ENCODE results near the gene AK5. TPM values are rescaled to one million over a fixed set of nuclear protein-coding genes. Genes with fewer than 3 reads are reported as not detected.

Gene AK5
- total RNA-seq, 6 experiments from 2014 or later: 51.9 to 77.6 (median 70.8) TPM

DNA sequence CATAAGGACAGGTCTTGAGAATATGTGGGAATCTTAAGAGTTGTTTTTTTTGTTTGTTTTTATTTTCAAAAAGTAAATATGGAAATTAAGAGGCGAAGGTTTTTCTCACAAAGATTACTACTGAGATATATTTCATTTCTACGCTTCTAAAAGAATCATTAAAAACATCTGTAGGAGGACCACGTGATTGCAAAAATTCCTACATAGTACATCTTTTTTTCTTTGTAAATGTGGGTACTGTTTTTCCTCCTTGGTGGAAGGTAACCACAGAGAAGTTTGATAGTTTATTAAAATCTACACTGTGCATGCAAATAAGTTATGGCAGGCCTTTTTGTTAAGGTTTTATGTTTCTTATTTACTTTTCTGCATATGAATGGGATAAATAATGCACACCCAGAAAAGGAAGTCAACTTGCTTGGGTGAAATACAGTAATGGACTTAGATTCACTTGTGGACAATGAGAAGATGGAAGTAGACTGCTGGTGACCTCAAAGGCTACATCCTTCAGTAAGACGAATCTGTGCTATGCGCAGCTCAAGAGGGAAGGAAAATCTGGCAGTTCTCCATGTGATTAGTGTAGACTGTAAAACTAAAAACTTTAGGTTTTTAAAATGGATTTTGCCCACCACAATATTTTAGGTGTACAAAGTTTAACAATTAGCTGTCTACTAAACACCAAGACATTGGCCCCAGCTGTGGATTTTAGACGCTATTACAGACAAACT is 2.0 kb downstream of the AK5 start:
- DNase-seq: no peak
- Mint-ChIP-seq H3K9me3 (no peaks in the 10 kb centered on the region), H3K4me1 (ENCODE audit: low read depth) (peaks cover 59% of the 10 kb centered on the region)

DNA sequence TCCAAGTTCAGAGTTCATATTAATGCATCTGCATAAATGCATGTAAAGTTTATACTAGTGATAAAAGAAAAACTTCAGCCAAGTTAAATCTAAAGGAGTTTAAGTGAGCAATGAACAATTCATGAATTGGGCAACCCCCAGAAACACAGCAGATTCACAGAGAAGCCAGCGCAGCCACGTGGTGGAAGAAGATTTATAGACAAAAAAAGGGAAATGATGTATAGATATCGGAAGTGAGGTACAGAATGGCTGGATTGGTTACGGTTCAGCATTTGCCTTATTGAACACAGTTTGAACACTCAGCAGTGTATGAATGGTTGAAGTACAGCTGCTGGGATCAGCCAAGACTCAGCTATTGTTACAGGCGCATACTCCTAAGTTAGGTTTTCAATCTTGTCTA is 5.7 kb downstream of the AK5 start:
- H3K27me3 Mint-ChIP-seq (ENCODE audit: insufficient read depth): 0 out of 2 replicates have a peak, but pooled peaks cover 1% of the 10 kb centered on the region
- no peak for DNase-seq

More for the DNA sequence above, 2.0 kb downstream of the AK5 start:
- Mint-ChIP-seq H3K27ac (peak overlapping the region; percentile 48; the same call in 1 of the 2 replicates), H3K27me3 (ENCODE audit: insufficient read depth) (peaks cover 1% of the 10 kb centered on the region; the same call in 1 of the 2 replicates), H3K4me3 (peak overlapping the region; percentile 95), H3K36me3 (ENCODE audit: low read depth) (peaks cover 31% of the 10 kb centered on the region)
- TF ChIP-seq, protein P1, sequence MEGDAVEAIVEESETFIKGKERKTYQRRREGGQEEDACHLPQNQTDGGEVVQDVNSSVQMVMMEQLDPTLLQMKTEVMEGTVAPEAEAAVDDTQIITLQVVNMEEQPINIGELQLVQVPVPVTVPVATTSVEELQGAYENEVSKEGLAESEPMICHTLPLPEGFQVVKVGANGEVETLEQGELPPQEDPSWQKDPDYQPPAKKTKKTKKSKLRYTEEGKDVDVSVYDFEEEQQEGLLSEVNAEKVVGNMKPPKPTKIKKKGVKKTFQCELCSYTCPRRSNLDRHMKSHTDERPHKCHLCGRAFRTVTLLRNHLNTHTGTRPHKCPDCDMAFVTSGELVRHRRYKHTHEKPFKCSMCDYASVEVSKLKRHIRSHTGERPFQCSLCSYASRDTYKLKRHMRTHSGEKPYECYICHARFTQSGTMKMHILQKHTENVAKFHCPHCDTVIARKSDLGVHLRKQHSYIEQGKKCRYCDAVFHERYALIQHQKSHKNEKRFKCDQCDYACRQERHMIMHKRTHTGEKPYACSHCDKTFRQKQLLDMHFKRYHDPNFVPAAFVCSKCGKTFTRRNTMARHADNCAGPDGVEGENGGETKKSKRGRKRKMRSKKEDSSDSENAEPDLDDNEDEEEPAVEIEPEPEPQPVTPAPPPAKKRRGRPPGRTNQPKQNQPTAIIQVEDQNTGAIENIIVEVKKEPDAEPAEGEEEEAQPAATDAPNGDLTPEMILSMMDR (IDR thresholded peaks at IDR 0.05): no peak

DNA sequence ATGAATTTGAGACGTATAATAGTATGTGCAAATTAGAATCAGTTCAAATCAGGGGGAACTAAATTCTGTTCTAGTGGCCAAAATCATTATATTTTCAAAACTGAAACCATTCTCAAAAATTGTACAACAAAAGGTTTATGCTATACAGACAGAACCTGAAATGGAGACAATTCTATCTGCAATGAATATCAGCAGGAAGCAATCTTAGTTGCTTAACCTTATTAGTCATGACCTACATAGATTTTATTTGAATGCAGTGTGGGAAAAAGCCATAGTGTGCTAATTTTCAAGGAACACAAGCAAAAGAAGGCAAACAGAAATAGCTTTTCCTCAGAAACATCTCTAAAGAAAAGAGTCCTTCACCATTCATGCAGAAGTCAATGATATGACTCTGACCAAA is 6.5 kb downstream of the AK5 start:
- Mint-ChIP-seq H3K36me3 (ENCODE audit: low read depth) (peaks cover 47% of the 10 kb centered on the region), H3K27ac (0 out of 2 replicates have a peak overlapping the region, but pooled peaks have one; percentile 55), H3K27me3 (ENCODE audit: insufficient read depth) (0 out of 2 replicates have a peak, but pooled peaks cover 1% of the 10 kb centered on the region), H3K4me1 (ENCODE audit: low read depth) (peaks cover 46% of the 10 kb centered on the region), H3K9me3 (no peaks in the 10 kb centered on the region), H3K4me3 (no peak overlapping the region)
- DNase-seq: peak; percentile 21
- TF ChIP-seq, protein P1 (IDR thresholded peaks at IDR 0.05): no peak

More for the DNA sequence above, 5.7 kb downstream of the AK5 start:
- TF ChIP-seq, protein P1 (IDR thresholded peaks at IDR 0.05): no peak
- H3K4me1 Mint-ChIP-seq (ENCODE audit: low read depth): peaks cover 51% of the 10 kb centered on the region
- peaks cover 41% of the 10 kb centered on the region for H3K36me3 Mint-ChIP-seq (ENCODE audit: low read depth)
- no peaks in the 10 kb centered on the region for H3K9me3 Mint-ChIP-seq
- H3K4me3 Mint-ChIP-seq: no peak overlapping the region
- H3K27ac Mint-ChIP-seq: no peak overlapping the region

DNA sequence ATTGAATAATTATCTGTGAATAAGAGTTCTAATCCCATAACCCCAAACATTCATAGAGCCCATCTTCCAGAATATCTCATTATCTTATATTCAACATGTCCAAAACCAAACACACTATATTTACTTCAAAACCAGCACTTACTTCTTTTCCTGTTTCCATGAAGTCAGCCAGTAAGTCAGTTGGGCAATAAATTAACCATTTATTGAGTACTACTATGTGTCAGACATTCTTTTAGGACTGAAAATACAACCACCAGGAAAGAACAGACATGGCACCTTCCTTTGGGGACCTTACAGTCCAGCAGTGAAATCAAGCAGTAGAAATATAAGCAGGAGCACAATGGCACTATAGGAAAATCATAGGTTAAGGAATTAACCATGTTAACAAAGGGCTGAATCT is 8.8 kb downstream of the AK5 start:
- Mint-ChIP-seq H3K27me3 (ENCODE audit: insufficient read depth) (no peaks in the 10 kb centered on the region), H3K4me3 (no peak overlapping the region), H3K4me1 (ENCODE audit: low read depth) (peaks cover 23% of the 10 kb centered on the region), H3K27ac (no peak overlapping the region), H3K36me3 (ENCODE audit: low read depth) (peaks cover 45% of the 10 kb centered on the region), H3K9me3 (no peaks in the 10 kb centered on the region)
- no peak for DNase-seq
- TF ChIP-seq, protein P1 (IDR thresholded peaks at IDR 0.05): no peak

DNA sequence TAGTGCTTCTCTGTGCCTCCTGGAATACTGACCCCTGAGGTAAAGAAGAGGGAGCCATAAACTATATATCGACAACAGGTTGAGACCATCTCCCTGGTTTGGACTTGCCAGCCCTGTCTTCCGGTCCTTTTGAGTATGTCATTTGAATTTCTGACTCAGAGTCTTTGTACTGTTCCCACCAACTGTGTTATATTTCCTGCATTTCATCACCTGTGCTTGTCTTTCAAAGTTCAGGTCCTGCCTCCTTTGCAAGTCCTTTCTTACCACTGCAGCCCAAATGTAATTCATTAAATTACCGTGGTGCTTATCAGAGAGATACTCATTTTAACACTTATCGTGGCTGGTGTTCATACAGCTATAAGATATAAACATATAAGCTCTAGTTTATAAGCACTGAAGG is 10.7 kb downstream of the AK5 start:
- Mint-ChIP-seq H3K4me1 (ENCODE audit: low read depth) (peaks cover 12% of the 10 kb centered on the region), H3K27ac (no peak overlapping the region), H3K36me3 (ENCODE audit: low read depth) (peaks cover 48% of the 10 kb centered on the region), H3K9me3 (no peaks in the 10 kb centered on the region), H3K27me3 (ENCODE audit: insufficient read depth) (no peaks in the 10 kb centered on the region), H3K4me3 (no peak overlapping the region)
- no peak for DNase-seq
- TF ChIP-seq, protein P1 (IDR thresholded peaks at IDR 0.05): no peak

Data from HFFc6 (cell line).